ENCODE measurements around the gene PLAAT1. TPM values are rescaled to one million over a fixed set of nuclear protein-coding genes. Genes with fewer than 3 reads are reported as not detected.

PLAAT1 gene
- polyA plus RNA-seq, 1 donor from 2014 or later = 10.7 TPM

DNA sequence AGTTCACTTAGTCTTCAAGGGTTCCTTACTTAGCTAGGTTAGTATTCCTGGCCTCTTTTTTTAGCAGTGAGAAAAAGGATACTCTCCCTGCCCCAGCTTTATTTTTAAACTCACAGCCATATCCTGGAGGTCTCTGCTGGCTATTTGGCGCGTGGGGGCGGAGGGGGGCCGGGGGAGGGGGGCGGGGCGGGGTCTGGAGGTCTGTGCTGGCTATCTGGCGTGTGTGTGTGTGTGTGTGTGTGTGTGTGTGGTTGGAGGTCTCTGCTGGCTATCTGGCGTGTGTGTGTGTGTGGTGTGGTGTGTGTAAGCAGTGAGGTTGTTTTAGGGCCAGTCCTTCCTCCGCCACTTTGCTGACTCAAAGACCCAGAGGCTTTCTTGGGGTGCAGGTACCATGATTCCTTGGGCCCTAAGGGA is 579 bp upstream of the PLAAT1 start:
- Histone ChIP-seq H3K9me2 (ENCODE audit: insufficient read depth, low read length) (no peaks in the 10 kb centered on the region), H3K4me3 (ENCODE audit: low read length) (peak overlapping the region; percentile 72), H3F3A (ENCODE audit: insufficient read depth, low read length, poor library complexity, severe bottlenecking) (no peaks in the 10 kb centered on the region), H4K20me1 (ENCODE audit: insufficient read depth) (no peaks in the 10 kb centered on the region), H3K27me3 (ENCODE audit: insufficient read depth, low read depth, low read length) (no peaks in the 10 kb centered on the region), H3K27ac (ENCODE audit: low read length) (no peak overlapping the region), H2AFZ (ENCODE audit: low read depth, low read length) (no peak overlapping the region), H3K4me2 (ENCODE audit: low read length) (no peak overlapping the region), H3K9me3 (ENCODE audit: low read length) (no peaks in the 10 kb centered on the region), H3K36me3 (ENCODE audit: insufficient read depth, low read length) (no peaks in the 10 kb centered on the region), H3K79me2 (replicated peaks; ENCODE audit: insufficient read depth, low read length) (no peaks in the 10 kb centered on the region), H3K9ac (ENCODE audit: low read length) (peak overlapping the region; percentile 56)
- TF ChIP-seq EZH2 (IDR thresholded peaks at IDR 0.05; ENCODE audit: borderline replicate concordance, insufficient read depth, low read length, poor library complexity, severe bottlenecking) (no peak), TAF1 (IDR thresholded peaks at IDR 0.05; ENCODE audit: low read depth) (no peak), MXI1 (conservative IDR thresholded peaks at IDR 0.05; ENCODE audit: poor library complexity, severe bottlenecking) (no peak), CTCF (IDR thresholded peaks at IDR 0.05; ENCODE audit: poor library complexity, severe bottlenecking) (no peak), EP300 (conservative IDR thresholded peaks at IDR 0.05; ENCODE audit: poor library complexity, severe bottlenecking) (no peak), SMC3 (conservative IDR thresholded peaks at IDR 0.05; ENCODE audit: poor library complexity) (no peak), RAD21 (conservative IDR thresholded peaks at IDR 0.05) (no peak), REST (IDR thresholded peaks at IDR 0.05; ENCODE audit: borderline replicate concordance) (no peak), POLR2AphosphoS5 (IDR thresholded peaks at IDR 0.05) (no peak)

- H3K36me3 ChIP-seq (ENCODE audit: insufficient read depth, low read length) = no peaks in the 10 kb centered on the region
- H3K4me3 ChIP-seq (ENCODE audit: low read length) = peak overlapping the region; percentile 72
- H3K27ac ChIP-seq (ENCODE audit: low read length) = no peak overlapping the region
- H3F3A ChIP-seq (ENCODE audit: insufficient read depth, low read length, poor library complexity, severe bottlenecking) = no peaks in the 10 kb centered on the region
- H3K79me2 ChIP-seq (replicated peaks; ENCODE audit: insufficient read depth, low read length) = no peaks in the 10 kb centered on the region
- no peaks in the 10 kb centered on the region for H4K20me1 ChIP-seq (ENCODE audit: insufficient read depth)
- H3K4me2 ChIP-seq (ENCODE audit: low read length) = peak overlapping the region; percentile 37
- no peak for TF ChIP-seq SMC3 (conservative IDR thresholded peaks at IDR 0.05; ENCODE audit: poor library complexity)
- H3K9me2 ChIP-seq (ENCODE audit: insufficient read depth, low read length) = no peaks in the 10 kb centered on the region
- peak overlapping the region; percentile 62 for H3K9ac ChIP-seq (ENCODE audit: low read length)
- H2AFZ ChIP-seq (ENCODE audit: low read depth, low read length) = no peak overlapping the region
- no peaks in the 10 kb centered on the region for H3K9me3 ChIP-seq (ENCODE audit: low read length)
- H3K27me3 ChIP-seq (ENCODE audit: insufficient read depth, low read depth, low read length) = no peaks in the 10 kb centered on the region
Observed at GRCh38 chr3:193241716-193242115, 694 bp downstream of the PLAAT1 start.

DNA sequence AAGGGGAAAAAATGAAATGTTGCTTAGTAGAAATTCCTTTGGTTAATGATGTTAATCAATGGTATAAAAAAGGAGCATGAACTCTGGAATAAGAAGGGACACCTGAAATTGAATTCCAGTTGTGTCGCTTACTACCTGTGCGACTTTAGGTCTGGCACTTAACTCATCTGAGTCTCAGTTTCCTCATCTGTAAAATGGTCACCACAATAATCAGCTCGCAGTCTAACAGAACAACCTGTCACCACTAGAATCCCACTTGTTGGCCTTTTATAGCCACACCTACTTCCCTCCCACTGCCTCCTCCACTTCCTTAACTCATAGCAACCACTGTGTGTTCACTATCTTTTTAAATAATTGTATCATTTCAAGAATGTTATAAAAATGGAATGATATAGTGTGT is 2.5 kb downstream of the PLAAT1 start:
- Histone ChIP-seq H3K9me3 (ENCODE audit: low read length) (no peaks in the 10 kb centered on the region), H4K20me1 (ENCODE audit: insufficient read depth) (no peaks in the 10 kb centered on the region), H3K9ac (ENCODE audit: low read length) (no peak overlapping the region), H3K79me2 (replicated peaks; ENCODE audit: insufficient read depth, low read length) (no peaks in the 10 kb centered on the region), H3K27me3 (ENCODE audit: insufficient read depth, low read depth, low read length) (no peaks in the 10 kb centered on the region), H3K4me2 (ENCODE audit: low read length) (no peak overlapping the region), H3K9me2 (ENCODE audit: insufficient read depth, low read length) (no peaks in the 10 kb centered on the region), H3K4me3 (ENCODE audit: low read length) (peak overlapping the region; percentile 72), H3K36me3 (ENCODE audit: insufficient read depth, low read length) (no peaks in the 10 kb centered on the region), H2AFZ (ENCODE audit: low read depth, low read length) (no peak overlapping the region), H3K27ac (ENCODE audit: low read length) (no peak overlapping the region), H3F3A (ENCODE audit: insufficient read depth, low read length, poor library complexity, severe bottlenecking) (no peaks in the 10 kb centered on the region)
- no peak for TF ChIP-seq TAF1 (IDR thresholded peaks at IDR 0.05; ENCODE audit: low read depth)
- TF ChIP-seq SMC3 (conservative IDR thresholded peaks at IDR 0.05; ENCODE audit: poor library complexity) = no peak
- TF ChIP-seq MXI1 (conservative IDR thresholded peaks at IDR 0.05; ENCODE audit: poor library complexity, severe bottlenecking) = no peak
